Mesendoderm (in vitro differentiated cells): ENCODE measurements around the gene SLC12A1.

Experiments
- DNase-seq: peaks from one replicate; pipeline ENCODE4 v3.0.0; 2013
- H2AK5ac ChIP-seq: 2 replicates; pipeline ENCODE4 v1.6.1; 2013; ENCODE audit warnings: low read length, inconsistent platforms
- H2BK120ac ChIP-seq: 2 replicates; pipeline ENCODE4 v1.6.1; 2013; ENCODE audit warnings: low read depth, mild to moderate bottlenecking, low read length, moderate library complexity, mixed read lengths
- H2BK15ac ChIP-seq: replicated peaks from 2 replicates; pipeline ENCODE4 v1.6.1; 2013; ENCODE audit warnings: low read depth, mild to moderate bottlenecking, moderate library complexity
- H2BK5ac ChIP-seq: 2 replicates; pipeline ENCODE4 v1.6.1; 2013; ENCODE audit warnings: low read length, inconsistent platforms
- H3K18ac ChIP-seq: 2 replicates; pipeline ENCODE4 v1.6.1; 2013; ENCODE audit warnings: mild to moderate bottlenecking, low read length, mixed read lengths
- H3K23ac ChIP-seq: one replicate; pipeline ENCODE4 v1.6.1; 2013; ENCODE audit warnings: low read length
- H3K27ac ChIP-seq: 2 replicates; pipeline ENCODE4 v1.5.1; 2013; ENCODE audit warnings: low read depth, mild to moderate bottlenecking, inconsistent platforms, low read length, moderate library complexity
- H3K27me3 ChIP-seq: 2 replicates; pipeline ENCODE4 v1.6.1; 2013; ENCODE audit warnings: low read length, control low read depth, mild to moderate bottlenecking, inconsistent platforms; ENCODE audit not compliant: insufficient read depth, poor library complexity
- H3K36me3 ChIP-seq: 2 replicates; pipeline ENCODE4 v1.6.1; 2013; ENCODE audit warnings: low read length, inconsistent platforms; ENCODE audit not compliant: control insufficient read depth, insufficient read depth
- H3K4ac ChIP-seq: one replicate; pipeline ENCODE4 v1.6.1; 2013; ENCODE audit warnings: low read depth, mild to moderate bottlenecking, low read length, moderate library complexity
- H3K4me1 ChIP-seq: 2 replicates; pipeline ENCODE4 v1.6.1; 2013; ENCODE audit warnings: low read depth, low read length, inconsistent platforms; ENCODE audit not compliant: control insufficient read depth
- H3K4me2 ChIP-seq: 2 replicates; pipeline ENCODE4 v1.6.1; 2013; ENCODE audit warnings: low read length
- H3K4me3 ChIP-seq: 2 replicates; pipeline ENCODE4 v1.5.1; 2013; ENCODE audit warnings: mild to moderate bottlenecking, low read length
- H3K56ac ChIP-seq: one replicate; pipeline ENCODE4 v1.6.1; 2013; ENCODE audit warnings: low read length
- H3K79me1 ChIP-seq: 2 replicates; pipeline ENCODE4 v1.6.1; 2013; ENCODE audit warnings: low read length, inconsistent platforms
- H3K79me2 ChIP-seq: 2 replicates; pipeline ENCODE4 v1.6.1; 2013; ENCODE audit warnings: mild to moderate bottlenecking, low read length; ENCODE audit not compliant: control insufficient read depth, insufficient read depth
- H3K9ac ChIP-seq: 2 replicates; pipeline ENCODE4 v1.6.1; 2013; ENCODE audit warnings: low read length, inconsistent platforms
- H4K5ac ChIP-seq: one replicate; pipeline ENCODE4 v1.6.1; 2013; ENCODE audit warnings: low read length
- H4K8ac ChIP-seq: one replicate; pipeline ENCODE4 v1.6.1; 2013; ENCODE audit warnings: low read depth, mild to moderate bottlenecking, control low read depth, low read length, moderate library complexity
- WGBS: extraction: QIAGEN DNeasy Blood & Tissue Kit; methylation state at CpG from one replicate; pipeline ENCODE4 v1.1.7; 2013; ENCODE audit warnings: low lambda C conversion rate, missing lambda C conversion rate; ENCODE audit not compliant: insufficient coverage; ENCODE audit errors: extremely low coverage; 5-methylcytosine and 5-hydroxymethylcytosine counted together

SLC12A1 gene

DNA sequence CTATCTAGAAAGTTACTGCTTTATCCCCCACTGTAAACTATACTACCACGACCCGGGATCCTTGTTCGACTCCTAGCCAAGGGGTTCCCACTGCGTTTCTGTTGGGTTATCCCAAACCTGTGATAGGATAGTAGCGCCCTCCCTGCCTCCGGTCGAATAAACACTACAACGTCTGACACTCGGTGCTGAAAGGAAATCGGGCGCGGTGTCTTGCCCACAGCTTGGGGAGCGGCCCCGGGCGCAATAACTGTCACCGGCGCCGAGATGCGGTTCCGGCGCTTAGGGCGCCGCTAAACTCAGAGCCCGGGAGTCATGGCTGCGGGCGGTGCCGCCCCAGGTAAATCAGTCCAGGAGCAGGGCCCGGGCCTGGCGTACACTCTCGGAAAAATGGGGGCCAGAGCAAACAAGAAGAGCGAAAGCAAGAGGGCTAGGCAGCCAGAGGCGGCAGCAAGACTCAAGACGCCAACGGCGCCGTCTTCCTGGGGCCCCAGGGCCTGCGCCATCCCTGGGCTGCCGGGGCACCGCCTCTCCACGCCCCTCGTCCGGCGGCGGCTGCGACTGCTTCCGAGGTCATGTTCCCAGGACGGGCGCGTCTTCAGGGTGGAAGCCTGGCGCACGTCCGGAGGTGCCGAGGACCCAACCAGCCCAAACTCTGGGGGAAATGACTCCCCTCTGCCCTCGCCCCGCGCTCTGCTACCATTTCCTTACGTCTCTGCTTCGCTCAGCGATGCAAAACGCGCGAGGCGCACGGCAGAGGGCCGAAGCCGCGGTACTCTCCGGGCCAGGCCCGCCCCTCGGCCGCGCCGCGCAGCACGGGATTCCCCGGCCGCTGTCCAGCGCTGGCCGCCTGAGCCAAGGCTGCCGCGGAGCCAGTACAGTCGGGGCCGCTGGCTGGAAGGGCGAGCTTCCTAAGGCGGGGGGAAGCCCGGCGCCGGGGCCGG, 125.0 kb downstream of the SLC12A1 start, which contains the start of gene DUT:
Gene DUT (plus strand): TSS at position 575 of the 941 bp plus-strand sequence. CDS start 87 bp downstream, at position 662.
- no CpG with 5 or more reads among the region's 89 CpGs for WGBS
- DNase-seq: peak; percentile 91
- peaks cover 3% of the 10 kb centered on the region for H3K36me3 ChIP-seq
- no peak within 1 kb of the TSS for H4K5ac ChIP-seq
- H3K27me3 ChIP-seq: no peaks in the 10 kb centered on the region
- H3K4me3 ChIP-seq: peak within 1 kb of the TSS; percentile 87
- peak within 1 kb of the TSS; percentile 56 for H2BK120ac ChIP-seq
- peaks cover 4% of the 10 kb centered on the region for H3K79me1 ChIP-seq
- peak within 1 kb of the TSS; percentile 99 for H3K56ac ChIP-seq
- peak within 1 kb of the TSS; percentile 96 for H3K9ac ChIP-seq
- H3K18ac ChIP-seq: peak within 1 kb of the TSS; percentile 95
- H4K8ac ChIP-seq: peak within 1 kb of the TSS; percentile 13
- H3K27ac ChIP-seq: peak within 1 kb of the TSS; percentile 97
- peak within 1 kb of the TSS; percentile 85 for H3K4me2 ChIP-seq
- peak within 1 kb of the TSS; percentile 73 for H2BK5ac ChIP-seq
- H2AK5ac ChIP-seq: peak within 1 kb of the TSS; percentile 90
- H3K23ac ChIP-seq: peak within 1 kb of the TSS; percentile 91
- H3K4me1 ChIP-seq: no peaks in the 10 kb centered on the region
- no peak within 1 kb of the TSS for H2BK15ac ChIP-seq
- peaks cover 19% of the 10 kb centered on the region for H3K79me2 ChIP-seq
- H3K4ac ChIP-seq: peak within 1 kb of the TSS; percentile 98

DNA sequence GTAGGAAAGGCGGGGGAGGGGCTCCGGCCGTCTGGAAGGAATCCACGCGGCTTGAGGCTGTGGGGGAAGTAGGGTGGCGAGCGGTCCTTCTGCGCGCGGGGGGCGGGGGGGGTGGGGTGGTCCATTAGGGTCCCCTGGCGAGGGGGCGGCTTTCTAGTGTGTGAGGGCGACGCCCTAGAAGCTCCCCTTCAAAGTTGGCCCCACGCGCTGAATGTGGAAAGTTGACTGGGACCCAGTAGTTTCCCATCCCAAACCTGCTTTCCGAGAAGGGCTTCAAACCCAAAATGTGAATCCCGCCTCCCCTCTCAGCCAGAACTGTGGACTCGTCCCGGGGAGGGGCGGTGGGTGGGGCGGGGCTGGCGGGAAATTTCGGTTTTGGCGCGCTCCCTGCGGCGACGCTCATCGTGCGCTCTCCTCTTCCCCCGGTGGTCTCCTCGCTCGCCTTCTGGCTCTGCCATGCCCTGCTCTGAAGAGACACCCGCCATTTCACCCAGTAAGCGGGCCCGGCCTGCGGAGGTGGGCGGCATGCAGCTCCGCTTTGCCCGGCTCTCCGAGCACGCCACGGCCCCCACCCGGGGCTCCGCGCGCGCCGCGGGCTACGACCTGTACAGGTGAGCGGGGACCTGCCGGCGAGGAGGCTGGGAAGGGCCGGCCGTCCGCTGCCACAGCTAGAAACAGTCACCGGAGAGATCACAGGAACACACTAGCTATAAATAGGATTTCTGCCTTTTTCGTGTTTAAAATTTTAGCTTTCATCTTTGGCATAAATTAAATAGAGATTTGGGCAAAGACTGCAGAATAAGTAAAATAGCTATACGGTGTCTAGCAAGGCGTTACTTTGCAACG, 125.9 kb downstream of the SLC12A1 start:
- Histone ChIP-seq H3K4me1 (no peaks in the 10 kb centered on the region), H3K79me2 (peaks cover 19% of the 10 kb centered on the region), H3K36me3 (peaks cover 3% of the 10 kb centered on the region), H3K23ac (no peak overlapping the region), H3K9ac (peak overlapping the region; percentile 96), H3K27me3 (no peaks in the 10 kb centered on the region), H3K4me2 (peak overlapping the region; percentile 49), H3K4ac (peak overlapping the region; percentile 96), H4K5ac (no peak overlapping the region), H2BK120ac (peak overlapping the region; percentile 56), H4K8ac (no peak overlapping the region), H2BK5ac (no peak overlapping the region), H3K18ac (peak overlapping the region; percentile 95), H3K27ac (peak overlapping the region; percentile 97), H2BK15ac (no peak overlapping the region), H3K4me3 (peak overlapping the region; percentile 87), H2AK5ac (no peak overlapping the region), H3K79me1 (peaks cover 7% of the 10 kb centered on the region), H3K56ac (peak overlapping the region; percentile 99)
- peak; percentile 91 for DNase-seq
- WGBS: no CpG with 5 or more reads among the region's 64 CpGs

DNA sequence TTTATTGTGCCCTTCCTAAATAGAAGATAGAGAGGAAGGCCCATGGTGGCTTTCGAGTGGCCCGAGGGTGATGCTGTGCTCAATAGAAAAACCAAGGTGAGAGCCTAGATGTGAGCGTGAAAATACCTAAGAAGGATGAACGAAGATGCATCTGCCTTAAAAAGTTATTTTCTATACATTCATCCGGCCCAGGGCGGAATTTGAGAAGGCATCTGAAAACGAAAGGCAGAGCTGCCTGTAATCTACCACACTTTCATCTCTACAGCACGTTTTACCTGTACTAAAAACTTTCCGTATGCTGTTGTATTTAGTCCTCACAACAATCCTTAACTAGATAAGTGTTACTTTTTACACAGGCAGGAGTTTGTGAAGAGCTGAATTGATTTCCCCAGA, 126.5 kb downstream of the SLC12A1 start:
- H3K4me1 ChIP-seq: no peaks in the 10 kb centered on the region
- no peak overlapping the region for H2BK120ac ChIP-seq
- peak overlapping the region; percentile 4 for H3K4me2 ChIP-seq
- no peak overlapping the region for H3K4ac ChIP-seq
- DNase-seq: peak; percentile 19
- H3K56ac ChIP-seq: peak overlapping the region; percentile 90
- H2BK5ac ChIP-seq: no peak overlapping the region
- peak overlapping the region; percentile 11 for H3K18ac ChIP-seq
- H4K5ac ChIP-seq: no peak overlapping the region
- peak overlapping the region; percentile 73 for H3K4me3 ChIP-seq
- H3K27me3 ChIP-seq: no peaks in the 10 kb centered on the region
- H3K36me3 ChIP-seq: peaks cover 3% of the 10 kb centered on the region
- peak overlapping the region; percentile 83 for H3K9ac ChIP-seq
- H3K79me2 ChIP-seq: peaks cover 19% of the 10 kb centered on the region
- peaks cover 7% of the 10 kb centered on the region for H3K79me1 ChIP-seq
- no peak overlapping the region for H3K23ac ChIP-seq
- H2AK5ac ChIP-seq: no peak overlapping the region
- no peak overlapping the region for H3K27ac ChIP-seq
- H2BK15ac ChIP-seq: no peak overlapping the region
- WGBS: no CpG with 5 or more reads among the region's 9 CpGs
- no peak overlapping the region for H4K8ac ChIP-seq

DNA sequence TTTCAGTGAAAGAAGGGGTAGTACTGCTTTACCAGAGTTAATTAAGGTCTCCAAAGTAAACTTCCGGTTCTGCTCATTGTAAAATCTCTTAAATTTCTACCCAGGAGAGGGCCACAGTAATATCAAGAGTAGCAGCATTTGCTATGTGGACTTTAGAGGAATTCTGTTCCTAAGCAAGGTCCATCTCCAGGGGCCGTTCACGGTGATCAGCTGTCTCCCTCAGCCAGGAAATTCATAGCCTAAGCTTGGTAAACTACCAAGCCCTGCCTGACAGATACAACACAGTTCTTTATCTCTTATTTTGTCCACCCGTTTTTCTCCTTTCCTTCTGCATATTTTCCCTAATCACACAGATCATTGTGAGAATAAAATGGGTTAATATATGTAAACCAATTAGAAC, 127.4 kb downstream of the SLC12A1 start:
- H3K36me3 ChIP-seq: peaks cover 3% of the 10 kb centered on the region
- no CpG with 5 or more reads among the region's 4 CpGs for WGBS

DNA sequence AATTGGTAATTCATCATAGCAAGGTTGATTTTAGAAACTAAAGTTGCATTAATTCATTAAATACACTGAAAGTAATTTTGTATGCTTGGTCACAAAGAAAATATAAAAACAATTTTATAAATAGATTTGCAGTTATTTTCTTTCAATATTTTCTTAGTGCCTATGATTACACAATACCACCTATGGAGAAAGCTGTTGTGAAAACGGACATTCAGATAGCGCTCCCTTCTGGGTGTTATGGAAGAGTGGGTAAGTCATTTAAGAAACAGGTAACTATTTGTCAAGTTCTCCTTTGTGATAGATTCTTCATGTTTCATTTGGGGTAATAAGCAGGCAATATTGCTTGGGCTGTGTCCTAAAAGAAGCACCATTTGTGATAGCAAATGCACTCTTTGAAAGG, 128.2 kb downstream of the SLC12A1 start:
- Histone ChIP-seq H3K79me2 (peaks cover 19% of the 10 kb centered on the region), H3K4me3 (no peak overlapping the region), H3K27me3 (no peaks in the 10 kb centered on the region), H3K23ac (no peak overlapping the region), H3K36me3 (peaks cover 3% of the 10 kb centered on the region), H3K9ac (peak overlapping the region; percentile 42), H4K8ac (no peak overlapping the region), H2BK15ac (no peak overlapping the region), H2BK120ac (no peak overlapping the region), H2BK5ac (no peak overlapping the region), H3K4me2 (peak overlapping the region; percentile 5), H4K5ac (no peak overlapping the region), H2AK5ac (no peak overlapping the region), H3K79me1 (peaks cover 7% of the 10 kb centered on the region), H3K56ac (no peak overlapping the region), H3K18ac (no peak overlapping the region), H3K27ac (no peak overlapping the region), H3K4ac (no peak overlapping the region), H3K4me1 (no peaks in the 10 kb centered on the region)
- WGBS: no CpG with 5 or more reads among the region's 2 CpGs
- DNase-seq: peak; percentile 41

More for the DNA sequence above, 127.4 kb downstream of the SLC12A1 start:
- H2AK5ac ChIP-seq: no peak overlapping the region
- peak overlapping the region; percentile 15 for H3K4me2 ChIP-seq
- H3K4me1 ChIP-seq: no peaks in the 10 kb centered on the region
- H3K27ac ChIP-seq: no peak overlapping the region
- no peak overlapping the region for H3K4ac ChIP-seq
- no peak overlapping the region for H4K5ac ChIP-seq
- peaks cover 7% of the 10 kb centered on the region for H3K79me1 ChIP-seq
- H3K56ac ChIP-seq: peak overlapping the region; percentile 49
- no peak overlapping the region for H2BK5ac ChIP-seq
- no peak overlapping the region for H3K18ac ChIP-seq
- H3K9ac ChIP-seq: peak overlapping the region; percentile 47
- no peaks in the 10 kb centered on the region for H3K27me3 ChIP-seq
- H3K23ac ChIP-seq: no peak overlapping the region
- H2BK15ac ChIP-seq: no peak overlapping the region
- H4K8ac ChIP-seq: no peak overlapping the region
- H3K4me3 ChIP-seq: peak overlapping the region; percentile 4
- DNase-seq: peak; percentile 16
- peaks cover 19% of the 10 kb centered on the region for H3K79me2 ChIP-seq
- no peak overlapping the region for H2BK120ac ChIP-seq
